ENCODE measurements around the gene LIX1. TPM values are rescaled to one million over a fixed set of nuclear protein-coding genes. Genes with fewer than 3 reads are reported as not detected.

The LIX1 gene
- total RNA-seq, 2 donors from 2014 or later = 0.97 to 1.0 TPM

DNA sequence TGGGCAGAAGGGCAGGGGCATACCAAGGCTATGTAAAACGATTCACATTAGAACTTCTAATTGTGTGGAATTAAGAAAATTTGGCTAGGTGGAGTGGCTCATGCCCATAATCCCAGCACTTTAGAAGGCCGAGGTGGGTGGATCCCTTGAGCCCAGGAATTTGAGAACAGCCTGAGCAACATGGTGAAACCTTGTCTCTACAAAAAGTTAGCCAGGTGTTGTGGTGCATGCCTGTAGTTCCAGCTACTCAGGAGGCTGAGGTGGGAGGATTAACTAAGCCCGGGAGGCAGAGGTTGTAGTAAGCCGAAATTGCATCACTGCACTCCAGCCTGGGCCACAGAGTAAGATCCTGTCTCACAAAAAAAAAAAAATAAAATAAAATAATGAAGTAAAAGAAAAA lies 65.2 kb downstream of the LIX1 start:
- intact Hi-C loops (cut with DNase I) = no loop called here
- Histone ChIP-seq H3K4me1 (replicated peaks) (no peaks in the 10 kb centered on the region), H3K9me3 (no peaks in the 10 kb centered on the region), H3K27me3 (replicated peaks; ENCODE audit: insufficient read depth) (no peaks in the 10 kb centered on the region), H3K36me3 (no peaks in the 10 kb centered on the region), H3K27ac (no peak overlapping the region), H3K4me3 (no peak overlapping the region)
- 80% methylated on average over 4 of the region's 4 CpGs for WGBS
- no peak for DNase-seq (ENCODE audit: low spot score)
- TF ChIP-seq POLR2AphosphoS5 (IDR thresholded peaks at IDR 0.05) (no peak), CTCF (IDR thresholded peaks at IDR 0.05) (no peak), POLR2A (IDR thresholded peaks at IDR 0.05) (no peak)

GRCh38 chr5:97076098-97076497 lies 66.3 kb downstream of the LIX1 start:
- no peak for DNase-seq (ENCODE audit: low spot score)
- Histone ChIP-seq H3K4me3 (no peak overlapping the region), H3K27me3 (replicated peaks; ENCODE audit: insufficient read depth) (no peaks in the 10 kb centered on the region), H3K9me3 (no peaks in the 10 kb centered on the region), H3K27ac (no peak overlapping the region), H3K36me3 (no peaks in the 10 kb centered on the region), H3K4me1 (replicated peaks) (no peaks in the 10 kb centered on the region)
- no peak for TF ChIP-seq POLR2A (IDR thresholded peaks at IDR 0.05)
- no peak for TF ChIP-seq POLR2AphosphoS5 (IDR thresholded peaks at IDR 0.05)
- TF ChIP-seq CTCF (IDR thresholded peaks at IDR 0.05) = no peak
- intact Hi-C loops (cut with DNase I) = no loop called here

DNA sequence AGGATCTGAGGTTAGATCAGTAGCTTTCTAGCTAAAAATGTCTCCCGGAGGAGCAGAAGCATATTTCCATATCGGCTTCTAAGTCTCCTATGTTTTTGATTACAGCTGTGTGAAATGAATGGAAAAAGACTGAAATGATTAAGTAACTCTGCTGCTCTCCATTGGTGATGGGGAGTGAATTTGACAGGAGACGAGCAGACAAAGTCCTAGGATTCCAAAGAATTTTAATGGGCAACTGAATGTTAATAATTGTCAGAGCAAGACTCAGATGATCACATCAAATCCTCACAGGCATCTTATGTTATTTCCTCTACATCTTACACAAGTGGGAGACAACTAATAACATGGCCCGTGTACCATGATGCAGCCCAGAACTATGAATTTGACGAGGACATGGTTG lies 66.8 kb downstream of the LIX1 start:
- no peak for TF ChIP-seq CTCF (IDR thresholded peaks at IDR 0.05)
- no peak for TF ChIP-seq POLR2A (IDR thresholded peaks at IDR 0.05)
- intact Hi-C loops (cut with DNase I) = no loop called here
- Histone ChIP-seq H3K27me3 (replicated peaks; ENCODE audit: insufficient read depth) (no peaks in the 10 kb centered on the region), H3K36me3 (no peaks in the 10 kb centered on the region), H3K9me3 (no peaks in the 10 kb centered on the region), H3K27ac (no peak overlapping the region), H3K4me1 (replicated peaks) (no peaks in the 10 kb centered on the region), H3K4me3 (no peak overlapping the region)
- 79% methylated on average over 5 of the region's 5 CpGs for WGBS
- DNase-seq (ENCODE audit: low spot score) = no peak

DNA sequence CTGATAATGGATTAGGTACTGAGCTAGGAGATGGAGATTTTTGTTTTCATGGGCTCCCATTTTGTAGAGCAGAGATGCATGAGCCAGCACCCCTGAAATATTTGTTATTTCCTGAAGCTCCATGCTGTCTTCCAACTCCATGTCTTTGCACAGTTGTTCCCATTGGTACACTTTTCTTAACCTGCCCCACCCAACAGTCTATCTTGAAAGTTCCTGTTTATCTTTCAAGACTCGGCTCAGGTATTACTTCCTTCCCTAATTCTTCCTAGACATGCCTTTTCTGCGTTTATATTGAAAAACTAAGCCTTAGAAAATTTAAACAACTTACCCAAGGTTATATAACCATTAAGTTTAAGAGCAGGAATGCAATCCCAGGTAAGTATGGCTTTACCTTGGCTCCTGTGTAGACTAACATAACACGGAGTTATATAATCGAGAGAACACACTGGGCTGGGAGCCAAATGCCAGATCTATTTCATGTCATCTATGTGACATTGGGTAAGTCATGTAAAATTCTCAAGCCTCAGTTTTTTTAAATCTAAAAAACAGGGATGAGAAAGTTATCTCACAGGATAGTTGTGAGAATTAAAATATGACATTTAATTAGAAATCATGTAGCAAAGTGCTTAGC lies 67.4 kb downstream of the LIX1 start:
- no peak for DNase-seq (ENCODE audit: low spot score)
- intact Hi-C loops (cut with DNase I) = no loop called here
- 59% methylated on average over 4 of the region's 4 CpGs for WGBS

More for the DNA sequence above, 67.4 kb downstream of the LIX1 start:
- Histone ChIP-seq H3K36me3 (no peaks in the 10 kb centered on the region), H3K27me3 (replicated peaks; ENCODE audit: insufficient read depth) (no peaks in the 10 kb centered on the region), H3K9me3 (no peaks in the 10 kb centered on the region), H3K27ac (no peak overlapping the region), H3K4me3 (no peak overlapping the region), H3K4me1 (replicated peaks) (no peaks in the 10 kb centered on the region)
- TF ChIP-seq CTCF (IDR thresholded peaks at IDR 0.05) (no peak), POLR2A (IDR thresholded peaks at IDR 0.05) (no peak), POLR2AphosphoS5 (IDR thresholded peaks at IDR 0.05) (no peak)

Measured in prostate gland (tissue), 2 donors.